Effector CD8-positive, alpha-beta T cell (primary cell): ENCODE results near the gene GIMAP4.
"Not testable (repeated sequence)": the region's sequence is repeated elsewhere in the genome, so short reads cannot be mapped to it uniquely, and the experiment has no call there.

Experiments
- DNase-seq: peaks from one replicate; lab custom pipeline; 2025; lab: John Stamatoyannopoulos, UW

The GIMAP4 gene

GRCh38 chr7:150580638-150581394, 13.6 kb downstream of the GIMAP4 start:
- no peak for DNase-seq

GRCh38 chr7:150585199-150585598, 18.0 kb downstream of the GIMAP4 start:
- DNase-seq: no peak

GRCh38 chr7:150586068-150586784, 19.0 kb downstream of the GIMAP4 start:
- no peak for DNase-seq

- DNase-seq: no peak
Measured at GRCh38 chr7:150586785-150587152, 19.6 kb downstream of the GIMAP4 start.

GRCh38 chr7:150587551-150587950, 20.4 kb downstream of the GIMAP4 start:
- DNase-seq: no peak

- no peak for DNase-seq
Measured at GRCh38 chr7:150594805-150595204, 27.6 kb downstream of the GIMAP4 start.

- DNase-seq: no peak
Measured at GRCh38 chr7:150595361-150595760, 28.2 kb downstream of the GIMAP4 start.

GRCh38 chr7:150603600-150603999, 36.4 kb downstream of the GIMAP4 start:
- not testable (repeated sequence) for DNase-seq

- no peak for DNase-seq
Measured at GRCh38 chr7:150610233-150610632, 43.0 kb downstream of the GIMAP4 start.

- DNase-seq: no peak
Measured at GRCh38 chr7:150612925-150613324, 45.7 kb downstream of the GIMAP4 start.

GRCh38 chr7:150613880-150614279, 46.7 kb downstream of the GIMAP4 start:
- DNase-seq: no peak

- not testable (repeated sequence) for DNase-seq
Measured at GRCh38 chr7:150614426-150614825, 47.2 kb downstream of the GIMAP4 start.

GRCh38 chr7:150615221-150615755, 48.1 kb downstream of the GIMAP4 start:
- not testable (repeated sequence) for DNase-seq

- no peak for DNase-seq
Measured at GRCh38 chr7:150620061-150620460, 52.9 kb downstream of the GIMAP4 start.

- no peak for DNase-seq
Measured at GRCh38 chr7:150620617-150621371, 53.6 kb downstream of the GIMAP4 start.

GRCh38 chr7:150621376-150621775, 54.2 kb downstream of the GIMAP4 start:
- no peak for DNase-seq
